ENCODE measurements around the gene CDADC1.

The CDADC1 gene

DNA sequence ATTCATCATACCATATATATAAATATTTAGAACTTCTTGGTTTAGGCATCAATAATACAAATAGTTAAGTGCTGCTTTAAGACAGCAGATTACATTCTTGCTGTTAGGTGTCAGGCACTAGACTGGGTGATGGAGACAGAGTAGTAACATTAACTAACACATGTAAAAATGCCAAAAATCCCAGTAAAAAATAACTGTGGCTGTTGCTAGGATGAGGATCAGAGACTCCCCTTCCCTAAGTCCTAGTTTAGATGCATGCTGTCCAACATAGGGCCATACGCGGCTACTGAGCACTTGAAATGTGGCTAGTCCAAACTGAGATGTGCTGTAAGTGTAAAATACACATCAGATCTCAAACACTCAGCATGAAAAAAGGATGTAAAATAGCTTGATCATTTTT lies 94.7 kb downstream of the CDADC1 start:
- H3K27me3 Mint-ChIP-seq: no peaks in the 10 kb centered on the region
- H3K36me3 Mint-ChIP-seq: peaks cover 11% of the 10 kb centered on the region
- H3K27ac Mint-ChIP-seq: no peak overlapping the region
- H3K9me3 Mint-ChIP-seq: no peaks in the 10 kb centered on the region
- peaks cover 10% of the 10 kb centered on the region for H3K4me1 Mint-ChIP-seq
- H3K4me3 Mint-ChIP-seq: no peak overlapping the region
